Measurements from ENCODE around the gene ZNF483. TPM values are rescaled to one million over a fixed set of nuclear protein-coding genes. Genes with fewer than 3 reads are reported as not detected.
"Not testable (repeated sequence)": the region's sequence is repeated elsewhere in the genome, so short reads cannot be mapped to it uniquely, and the experiment has no call there.

Gene ZNF483
- total RNA-seq (ENCODE audit: insufficient read depth, low replicate concordance) = 14.2 TPM

DNA sequence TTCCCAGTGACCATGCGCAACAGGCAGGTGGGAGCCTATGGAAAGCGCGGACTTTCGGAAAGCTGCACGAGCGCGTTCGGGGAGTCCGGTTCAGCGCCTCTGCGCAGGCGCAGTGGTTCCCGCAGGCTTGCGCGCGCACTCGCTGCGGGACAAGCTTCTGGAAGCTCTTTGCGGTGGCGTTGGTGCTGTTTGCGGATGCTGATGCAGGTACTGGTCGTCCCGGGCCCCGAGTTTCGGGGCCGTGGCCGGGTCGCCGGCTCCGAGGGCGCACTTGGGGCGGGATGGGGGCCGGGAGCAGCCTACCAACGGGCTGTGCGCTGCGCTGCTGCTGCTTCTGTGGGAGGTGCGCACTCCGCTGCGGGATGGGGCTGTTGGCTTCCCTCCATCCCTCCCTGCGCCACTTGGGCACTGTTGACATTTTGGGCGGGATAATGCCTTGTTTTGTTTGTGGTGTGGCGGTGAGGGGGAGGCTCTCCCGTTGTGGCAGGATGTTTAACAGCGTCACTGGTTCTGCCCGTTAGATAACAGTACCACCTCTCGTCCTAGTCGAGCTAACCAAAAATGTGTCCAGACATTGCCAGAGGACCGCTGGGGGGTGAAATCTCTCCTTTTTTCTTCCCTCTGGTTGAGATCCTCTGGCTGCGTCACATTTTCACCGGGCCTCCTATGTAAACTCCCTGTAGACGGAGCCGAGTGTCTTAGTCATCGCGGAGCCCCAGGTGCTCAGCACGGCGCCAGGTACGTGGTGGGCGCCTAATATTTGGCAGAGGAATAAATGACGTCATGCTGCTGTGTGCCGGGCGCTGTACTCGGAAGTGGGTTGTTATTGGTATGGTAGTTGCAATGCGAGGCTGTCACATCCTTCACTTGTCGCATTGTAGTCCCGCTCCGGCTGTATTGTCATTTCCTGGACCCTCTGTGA is at the start of gene ZNF483:
Gene ZNF483 (plus strand): TSS at position 124 of the 922 bp plus-strand sequence. CDS start 2,217 bp downstream, outside the sequence.
- DNase-seq (ENCODE audit: low spot score) = peak; percentile 80

DNA sequence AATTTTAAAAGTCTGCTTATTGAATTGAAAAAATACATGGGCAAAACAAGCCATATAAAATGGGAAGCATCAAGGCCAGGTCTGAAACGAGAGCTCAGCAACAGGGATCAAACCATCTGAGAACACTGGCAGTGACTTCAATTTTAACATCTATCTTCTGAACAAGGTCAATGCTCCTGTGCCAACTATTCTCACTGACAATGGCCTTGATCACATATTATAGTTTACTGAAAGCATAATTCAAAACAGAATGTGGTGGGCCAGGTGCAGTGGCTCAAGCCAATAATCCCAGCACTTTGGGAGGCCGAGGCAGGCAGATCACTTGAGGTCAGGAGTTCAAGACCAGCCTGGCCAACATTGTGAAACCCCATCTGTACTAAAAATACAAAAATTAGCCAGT is 49.8 kb upstream of the ZNF483 start:
- DNase-seq (ENCODE audit: low spot score) = no peak

- DNase-seq (ENCODE audit: low spot score) = no peak
These were observed 47.3 kb upstream of the ZNF483 start for GRCh38 chr9:111477677-111478076.

- DNase-seq (ENCODE audit: low spot score) = peak; percentile 19
These were observed 42.9 kb upstream of the ZNF483 start for GRCh38 chr9:111481885-111482636.

DNA sequence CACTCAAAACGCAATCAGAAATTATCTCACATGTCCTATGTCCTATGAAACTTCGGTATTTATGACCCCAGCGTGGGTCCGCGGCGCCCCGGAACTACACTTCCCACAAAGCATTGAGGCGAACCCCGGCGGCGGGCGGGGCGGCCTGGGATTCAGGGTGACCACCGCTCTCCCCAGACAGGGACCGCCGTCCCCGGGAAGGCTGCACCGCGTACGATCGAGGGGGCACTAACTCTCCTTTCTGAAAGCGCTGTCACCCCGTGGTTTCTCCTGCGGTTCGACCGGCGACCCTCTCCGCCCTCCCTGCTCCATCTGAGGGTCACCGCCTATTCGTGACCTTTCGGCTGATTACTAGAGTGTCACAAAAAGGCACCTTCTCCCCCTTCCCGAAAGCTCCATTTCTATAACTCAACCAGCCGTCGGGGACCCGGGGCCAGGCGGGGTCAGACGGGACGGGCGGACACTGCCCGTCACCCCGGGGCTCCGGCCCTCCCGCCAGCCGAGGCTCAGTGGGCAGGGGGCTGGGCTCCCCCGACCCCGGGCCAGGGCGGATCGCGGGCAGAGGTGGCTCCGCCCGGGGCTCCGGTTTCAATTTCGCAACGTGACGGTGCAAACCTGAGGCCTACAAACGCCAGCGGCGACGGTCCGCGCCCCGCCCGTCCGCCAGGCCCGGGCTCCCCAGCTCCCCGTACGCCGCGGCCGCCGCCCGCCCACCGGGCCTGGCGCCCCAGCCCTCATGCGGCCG is 42.1 kb upstream of the ZNF483 start:
- peak; percentile 60 for DNase-seq (ENCODE audit: low spot score)

DNA sequence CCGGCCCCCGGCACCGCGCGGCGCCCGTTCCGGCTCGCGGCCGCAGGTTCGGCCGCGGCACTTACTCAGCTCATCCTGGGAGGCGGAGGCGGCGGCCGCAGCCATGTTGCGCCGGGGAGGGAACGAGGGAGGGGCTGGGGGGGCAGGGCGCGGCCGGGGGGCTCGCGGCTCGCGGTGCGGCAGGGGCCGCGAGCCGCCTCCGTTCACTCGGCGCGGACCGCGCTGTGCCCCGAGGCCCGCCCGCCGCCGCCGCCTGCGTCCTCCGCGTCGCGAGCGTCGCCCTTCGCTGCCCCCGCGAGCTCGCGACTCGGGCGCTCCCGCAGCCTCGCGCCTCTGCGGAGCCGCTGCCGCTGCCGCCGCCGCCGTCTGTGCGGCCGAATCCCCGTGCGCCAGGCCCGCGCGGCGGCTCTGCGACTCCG is 41.5 kb upstream of the ZNF483 start:
- peak; percentile 50 for DNase-seq (ENCODE audit: low spot score)

DNA sequence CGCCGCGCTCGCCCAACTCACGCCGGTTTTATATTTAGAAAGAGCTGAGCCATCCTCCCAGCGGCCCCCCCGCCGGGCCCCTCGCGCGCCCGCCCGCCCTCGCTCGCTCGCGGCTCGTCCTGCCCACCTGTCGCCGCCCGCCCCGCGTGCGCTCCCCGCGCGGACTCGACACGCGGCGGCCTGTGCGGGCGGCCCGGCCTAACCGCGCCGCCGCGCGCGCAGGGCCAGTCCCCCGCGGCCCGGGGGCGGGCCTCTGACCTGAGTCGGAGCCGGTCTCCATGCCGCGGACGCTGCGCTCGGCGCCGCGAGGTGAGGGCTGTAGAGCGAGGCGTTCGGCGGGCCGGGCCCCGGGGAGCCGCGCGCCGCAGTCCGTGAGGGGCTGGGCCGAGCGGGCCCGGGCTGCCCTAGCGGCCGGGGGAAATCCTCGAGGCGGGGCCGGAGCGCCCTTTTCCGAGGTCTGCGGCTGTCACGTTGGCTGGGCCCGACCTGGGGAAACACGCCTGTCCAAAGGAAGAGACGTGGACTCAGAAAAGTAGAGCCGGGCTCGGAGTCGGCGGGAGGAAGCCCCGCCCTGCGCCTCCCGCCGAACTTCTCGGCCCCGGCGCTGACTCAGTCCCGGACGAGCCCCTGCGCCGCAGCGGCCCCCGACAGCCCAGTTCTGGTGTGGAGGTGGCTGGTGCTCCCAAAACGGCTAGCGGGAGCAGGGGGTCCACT is 41.0 kb upstream of the ZNF483 start, which contains the start of gene ECPAS:
Gene ECPAS (minus strand): TSS at position 526 of the 714 bp plus-strand sequence. CDS start 11,465 bp downstream, outside the sequence.
- DNase-seq (ENCODE audit: low spot score) = peak; percentile 85

- DNase-seq (ENCODE audit: low spot score) = no peak
These were observed 40.4 kb upstream of the ZNF483 start for GRCh38 chr9:111484572-111484894.

GRCh38 chr9:111497196-111497595 is 27.8 kb upstream of the ZNF483 start:
- not testable (repeated sequence) for DNase-seq (ENCODE audit: low spot score)

DNA sequence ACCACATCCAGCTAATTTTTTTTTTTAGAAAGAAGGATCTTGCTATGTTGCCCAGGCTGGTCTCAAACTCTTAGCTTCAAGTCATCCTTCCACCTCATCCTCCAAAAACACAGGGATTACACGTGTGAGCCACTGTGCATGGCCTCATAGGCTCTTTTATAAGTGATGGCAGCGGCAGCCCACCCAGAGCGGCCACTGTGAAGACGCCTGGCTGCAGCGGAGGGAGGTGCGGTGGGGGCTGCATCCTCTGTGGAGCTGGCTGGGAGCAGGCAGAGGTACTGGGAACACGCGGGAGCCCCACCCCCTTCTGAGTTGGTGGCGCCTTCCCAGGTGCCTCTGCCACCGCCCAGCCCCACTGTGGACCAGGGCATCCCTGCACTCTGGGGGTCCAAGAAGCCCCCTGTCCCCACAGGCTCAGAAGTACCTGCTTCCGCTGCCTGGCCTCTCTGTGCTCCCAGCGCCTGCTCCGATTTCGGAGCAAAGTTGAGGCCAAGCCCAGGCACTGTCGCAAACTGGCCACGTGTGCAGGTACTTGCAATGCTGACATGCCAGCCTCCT is 23.9 kb upstream of the ZNF483 start:
- no peak for DNase-seq (ENCODE audit: low spot score)

GRCh38 chr9:111501648-111502047 is 23.3 kb upstream of the ZNF483 start:
- DNase-seq (ENCODE audit: low spot score) = no peak

DNA sequence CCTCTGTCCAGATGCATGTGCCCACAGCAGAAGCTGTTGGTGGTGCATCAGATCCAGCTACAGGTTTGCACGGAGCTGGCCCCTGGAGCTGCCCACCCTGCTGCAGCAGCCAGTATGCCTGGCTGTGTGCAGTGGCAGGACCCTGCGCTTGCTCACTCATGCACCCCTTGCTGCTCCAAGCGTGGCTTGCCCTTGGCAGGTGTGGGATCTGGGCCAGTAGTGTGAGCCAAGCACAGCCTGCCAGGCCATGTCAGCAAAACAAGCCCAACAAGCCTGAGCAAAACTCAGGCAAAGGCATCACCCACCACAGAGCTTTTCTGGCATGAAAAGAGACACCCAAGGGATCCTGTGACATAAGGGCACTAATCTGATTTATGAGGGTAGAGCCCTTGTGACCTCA is 22.5 kb upstream of the ZNF483 start:
- no peak for DNase-seq (ENCODE audit: low spot score)

- DNase-seq (ENCODE audit: low spot score) = not testable (repeated sequence)
These were observed 13.4 kb upstream of the ZNF483 start for GRCh38 chr9:111511581-111511980.

- DNase-seq (ENCODE audit: low spot score) = no peak
These were observed 10.0 kb upstream of the ZNF483 start for GRCh38 chr9:111514967-111515366.

- no peak for DNase-seq (ENCODE audit: low spot score)
These were observed 8.9 kb upstream of the ZNF483 start for GRCh38 chr9:111516061-111516465.

DNA sequence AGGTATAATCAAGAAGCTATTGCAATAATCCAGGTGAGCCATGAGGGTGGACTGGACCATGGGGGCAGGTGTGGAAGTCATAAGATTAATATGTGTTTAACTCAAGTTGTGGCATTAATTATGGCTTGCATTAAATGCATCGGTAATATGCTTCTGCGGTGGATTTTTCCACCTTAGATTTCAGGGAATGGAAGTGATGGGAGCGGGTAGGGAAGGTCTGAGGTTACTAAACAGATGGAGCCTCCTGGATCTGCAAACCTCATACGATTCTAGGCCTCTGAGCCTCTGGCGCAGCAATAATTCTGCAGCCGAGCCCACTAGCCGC is 286 bp upstream of the ZNF483 start:
- DNase-seq (ENCODE audit: low spot score) = no peak

DNA sequence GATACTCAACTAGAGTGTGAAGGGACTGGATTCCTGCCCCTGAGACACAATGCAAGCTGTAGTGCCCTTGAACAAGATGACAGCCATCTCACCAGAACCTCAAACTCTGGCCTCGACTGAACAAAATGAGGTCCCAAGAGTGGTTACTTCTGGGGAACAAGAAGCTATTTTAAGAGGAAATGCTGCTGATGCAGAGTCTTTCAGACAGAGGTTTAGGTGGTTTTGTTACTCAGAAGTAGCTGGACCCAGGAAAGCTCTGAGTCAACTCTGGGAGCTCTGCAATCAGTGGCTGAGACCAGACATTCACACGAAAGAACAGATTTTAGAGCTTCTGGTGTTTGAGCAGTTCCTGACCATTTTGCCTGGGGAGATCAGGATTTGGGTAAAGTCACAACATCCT is 2.4 kb downstream of the ZNF483 start:
- DNase-seq (ENCODE audit: low spot score) = no peak

DNA sequence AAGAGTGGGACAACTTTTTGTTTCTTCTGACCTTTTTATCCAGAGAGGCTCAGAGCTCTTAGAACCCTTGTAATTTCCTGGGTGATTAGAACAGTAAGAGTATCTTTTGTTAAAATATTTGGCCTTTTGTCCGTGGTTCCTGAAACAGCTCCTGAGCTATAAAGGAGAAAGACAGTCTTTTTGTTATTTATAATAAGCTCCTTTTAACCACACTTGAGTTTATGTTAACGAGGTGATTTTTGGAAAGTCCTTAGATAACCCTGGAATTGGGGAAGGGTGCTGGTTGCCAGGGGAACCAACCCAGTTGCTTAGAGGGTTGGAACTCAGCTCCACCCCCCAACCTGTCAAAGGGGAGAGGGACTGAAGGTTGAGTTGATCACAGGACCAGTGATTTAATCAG is 4.8 kb downstream of the ZNF483 start:
- no peak for DNase-seq (ENCODE audit: low spot score)

DNA sequence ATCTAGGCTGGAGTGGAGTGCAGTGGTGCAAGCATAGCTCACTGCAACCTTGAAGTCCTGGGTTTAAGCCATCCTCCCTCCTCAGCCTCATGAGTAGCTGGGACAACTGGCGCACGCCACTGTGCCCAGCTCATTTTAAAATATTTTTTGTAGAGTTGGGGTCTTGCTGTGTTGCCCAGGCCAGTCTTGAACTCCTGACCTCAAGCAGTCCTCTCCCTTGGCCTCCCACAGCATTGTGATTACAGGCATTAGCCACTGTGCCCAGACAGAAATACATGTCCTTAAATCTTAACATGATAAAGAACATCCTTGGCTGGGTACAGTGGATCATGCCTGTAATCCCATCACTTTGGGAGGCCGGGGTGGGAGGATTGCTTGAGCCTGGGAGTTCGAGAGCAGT is 6.7 kb downstream of the ZNF483 start:
- DNase-seq (ENCODE audit: low spot score) = no peak

- no peak for DNase-seq (ENCODE audit: low spot score)
These were observed 8.3 kb downstream of the ZNF483 start for GRCh38 chr9:111533099-111533790.
